Endothelial cell of umbilical vein (primary cell): ENCODE measurements around the gene CACNG4. TPM values are rescaled to one million over a fixed set of nuclear protein-coding genes. Genes with fewer than 3 reads are reported as not detected.

Source experiments
- BruUV-seq: library from RNA; stranded (reverse); fragments of 400-500 nt; replicated peaks from 2 replicates; lab custom pipeline; 2021; lab: Mats Ljungman, UMichigan
- CTCF ChIA-PET: fragments of 300-600, 350-600 bp; sonication (Branson Sonifier 250); formaldehyde crosslinking; loops from one replicate; lab custom pipeline; 2021; ENCODE audit warnings: antibody characterized with exemption, inconsistent platforms; lab: Charles Lee
- POLR2A ChIA-PET: fragments of 300-600, 350-600 bp; sonication (Branson Sonifier 250); formaldehyde crosslinking; loops from one replicate; lab custom pipeline; 2021; ENCODE audit warnings: antibody characterized with exemption, inconsistent platforms; lab: Charles Lee
- DNase-seq: peaks from one replicate; pipeline ENCODE4 v3.0.0-alpha.2; 2011; ENCODE audit warnings: low read depth, low spot score
- FAIRE-seq: peaks from 2 replicates; lab custom pipeline; 2011; peaks lifted over from hg19 to GRCh38; lab: Jason Lieb, UNC
- H2AFZ ChIP-seq: 2 replicates; pipeline ENCODE4 v1.6.0; 2012; ENCODE audit warnings: low read depth, low read length, control low read depth, inconsistent platforms
- H3K27ac ChIP-seq: 2 replicates; pipeline ENCODE4 v1.5.1; 2011; ENCODE audit warnings: low read depth, mild to moderate bottlenecking, control low read depth, low read length, moderate library complexity; ENCODE audit not compliant: insufficient read depth
- H3K27me3 ChIP-seq, 2 experiments: 2 replicates each; pipeline versions ENCODE4 v1.6.0 to v1.6.1; 2011; ENCODE audit warnings: low read length in 2 of 2, mixed read lengths in 1 of 2; ENCODE audit not compliant: control insufficient read depth in 2 of 2, insufficient read depth in 2 of 2
- H3K36me3 ChIP-seq, 2 experiments: 2 replicates in 1 of 2; 3 replicates in 1 of 2; pipeline ENCODE4 v1.5.1; 2011; ENCODE audit warnings: low read length in 2 of 2, mild to moderate bottlenecking in 1 of 2, moderate library complexity in 1 of 2; ENCODE audit not compliant: control insufficient read depth in 2 of 2, insufficient read depth in 2 of 2; ENCODE audit errors: extremely low read depth in 1 of 2
- H3K4me1 ChIP-seq: 3 replicates; pipeline ENCODE4 v1.5.1; 2011; ENCODE audit warnings: mild to moderate bottlenecking, low read length; ENCODE audit not compliant: control insufficient read depth, insufficient read depth; ENCODE audit errors: extremely low read depth
- H3K4me2 ChIP-seq: 2 replicates; pipeline ENCODE4 v1.6.1; 2011; ENCODE audit warnings: low read length, control low read depth, mixed read lengths; ENCODE audit not compliant: insufficient read depth
- H3K4me3 ChIP-seq, 3 experiments: fragments of 200-600 bp in 1 of 3; sonication (generic), shearing (Covaris generic) in 1 of 3; replicated peaks in 1 of 3; 2 replicates each; pipeline ENCODE4 v1.5.1; 2011 to 2016; ENCODE audit warnings: control low read depth in 3 of 3, low read length in 3 of 3, mild to moderate bottlenecking in 2 of 3, inconsistent platforms in 1 of 3, low read depth in 1 of 3, moderate library complexity in 1 of 3; ENCODE audit not compliant: insufficient read depth in 1 of 3
- H3K79me2 ChIP-seq: 2 replicates; pipeline ENCODE4 v1.6.0; 2012; ENCODE audit warnings: low read length, inconsistent platforms; ENCODE audit not compliant: control insufficient read depth, insufficient read depth
- H3K9ac ChIP-seq: replicated peaks from 2 replicates; pipeline ENCODE3; 2011; ENCODE audit warnings: low read length, control low read depth; ENCODE audit not compliant: insufficient read depth; ENCODE audit errors: extremely low read depth
- H3K9me1 ChIP-seq: replicated peaks from 3 replicates; pipeline ENCODE4 v1.6.0; 2011; ENCODE audit warnings: mild to moderate bottlenecking, low read length; ENCODE audit not compliant: control insufficient read depth, insufficient read depth; ENCODE audit errors: extremely low read depth
- H3K9me3 ChIP-seq: replicated peaks from 2 replicates; pipeline ENCODE4 v1.5.1; 2012; ENCODE audit warnings: low read length, inconsistent platforms; ENCODE audit not compliant: control insufficient read depth, insufficient read depth
- H4K20me1 ChIP-seq: replicated peaks from 2 replicates; pipeline ENCODE3; 2011; ENCODE audit warnings: mild to moderate bottlenecking, low read length; ENCODE audit not compliant: control insufficient read depth, insufficient read depth; ENCODE audit errors: extremely low read depth
- EZH2 ChIP-seq: IDR thresholded peaks from 2 replicates; pipeline ENCODE4 v1.6.1; 2012; ENCODE audit warnings: borderline replicate concordance, low read depth, mild to moderate bottlenecking, moderate library complexity, low read length, inconsistent platforms; ENCODE audit not compliant: severe bottlenecking
- FOS ChIP-seq: IDR thresholded peaks from 2 replicates; pipeline ENCODE4 v1.6.1; 2011; ENCODE audit warnings: mild to moderate bottlenecking, low read length, moderate library complexity, borderline replicate concordance; ENCODE audit not compliant: insufficient read depth
- GATA2 ChIP-seq: IDR thresholded peaks from 2 replicates; pipeline ENCODE4 v1.7.0; 2011; ENCODE audit warnings: low read depth, mild to moderate bottlenecking, moderate library complexity, mixed read lengths, low read length; ENCODE audit not compliant: insufficient read length, insufficient read depth
- JUN ChIP-seq: IDR thresholded peaks from 2 replicates; pipeline ENCODE4 v1.6.1; 2011; ENCODE audit warnings: borderline replicate concordance, low read depth; ENCODE audit not compliant: insufficient read length, insufficient read depth
- MYC ChIP-seq: IDR thresholded peaks from one replicate; pipeline ENCODE4 v1.6.1; 2011; ENCODE audit warnings: mild to moderate bottlenecking, low read depth, low read length
- POLR2A ChIP-seq: IDR thresholded peaks from 2 replicates; pipeline ENCODE4 v1.6.1; 2012; ENCODE audit warnings: low read depth, mild to moderate bottlenecking, control low read depth, low read length
- POLR2AphosphoS5 ChIP-seq: IDR thresholded peaks from 2 replicates; pipeline ENCODE4 v1.6.1; 2012; ENCODE audit warnings: low read depth, mild to moderate bottlenecking, control low read depth, low read length, moderate library complexity; ENCODE audit not compliant: insufficient read depth
- dilution Hi-C: fragments of 300-500 bp; cut with MboI; formaldehyde crosslinking; loops from one replicate; pipeline ENCODE4 v1.15.0; 2019; ENCODE audit warnings: low sequenced_read_pairs; ENCODE audit not compliant: extremely low pct_ligation_motif_present
- intact Hi-C: fragments of 100-400 bp; cut with micrococcal nuclease; formaldehyde crosslinking; loops from one replicate; pipeline ENCODE4 v1.10.0; 2022
- polyA plus RNA-seq, 4 experiments: library from polyadenylated mRNA; depleted of rRNA in 3 of 4; stranded (reverse) in 3 of 4; unstranded in 1 of 4; fragments of >200 nt; gene quantifications; 2 replicates each; pipeline versions ENCODE4 v1.2.1 to v1.2.3, GENCODE V29; 2011 to 2012; ENCODE audit warnings: missing spikeins in 1 of 4
- total RNA-seq: library from RNA; stranded (reverse); gene quantifications from 2 replicates; pipeline ENCODE4 v1.2.3, GENCODE V29; 2021
- TF ChIP-seq, protein P1 (sequence below): IDR thresholded peaks from 2 replicates; pipeline ENCODE4 v1.6.1; 2011; ENCODE audit not compliant: insufficient read depth, insufficient read length
- TF ChIP-seq, protein P2 (sequence below), 2 donors: IDR thresholded peaks; 1 replicate in 1 of 2; 2 replicates in 1 of 2; pipeline ENCODE4 v1.5.1; 2011; ENCODE audit warnings: low read length in 2 of 2, mild to moderate bottlenecking in 2 of 2, moderate library complexity in 2 of 2, control low read depth in 1 of 2, inconsistent platforms in 1 of 2, low read depth in 1 of 2; ENCODE audit not compliant: insufficient read depth in 1 of 2; ENCODE audit errors: extremely low read depth in 1 of 2

Gene CACNG4
- total and polyA plus RNA-seq, 2 donors (not counting 3 experiments of a cell fraction or from before 2014, with no cell fraction given), result not detected

DNA sequence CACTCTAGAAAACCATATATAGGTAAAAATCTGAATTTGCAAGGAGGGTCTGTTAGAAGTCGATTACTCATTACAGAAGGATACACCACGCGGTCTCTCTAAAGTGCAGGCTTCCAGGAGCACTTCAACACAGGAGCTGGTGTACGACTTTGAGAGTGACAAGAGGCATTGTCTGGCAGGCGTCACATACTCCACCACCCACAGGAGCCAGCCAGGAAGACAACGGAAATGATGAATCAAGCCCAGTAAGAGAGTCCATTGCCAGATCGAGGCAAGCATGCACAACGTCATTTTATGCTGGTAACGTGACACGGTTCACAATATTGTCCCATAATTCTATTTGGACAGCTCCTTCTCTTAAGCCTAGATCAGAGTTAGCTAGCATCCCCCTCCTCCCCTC lies 15.0 kb upstream of the CACNG4 start:
- FAIRE-seq (no peak), DNase-seq (no peak)
- Histone ChIP-seq H3K27me3 (peaks cover 18 to 19% of the 10 kb centered on the region in 2 experiments), H3K9me3 (no peaks in the 10 kb centered on the region), H2AFZ (no peak overlapping the region), H3K27ac (no peak overlapping the region), H4K20me1 (no peaks in the 10 kb centered on the region), H3K4me1 (peaks cover 4% of the 10 kb centered on the region), H3K9me1 (no peaks in the 10 kb centered on the region), H3K9ac (no peak overlapping the region), H3K79me2 (no peaks in the 10 kb centered on the region), H3K4me3 (no peak overlapping the region), H3K4me2 (no peak overlapping the region), H3K36me3 (no peaks in the 10 kb centered on the region)
- no TSS peak for BruUV-seq
- dilution Hi-C loops, result no loop called here
- CTCF ChIA-PET, result no interaction called here
- POLR2A ChIA-PET, result no interaction called here
- TF ChIP-seq, protein P1, sequence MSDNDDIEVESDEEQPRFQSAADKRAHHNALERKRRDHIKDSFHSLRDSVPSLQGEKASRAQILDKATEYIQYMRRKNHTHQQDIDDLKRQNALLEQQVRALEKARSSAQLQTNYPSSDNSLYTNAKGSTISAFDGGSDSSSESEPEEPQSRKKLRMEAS, result no peak
- no peak for TF ChIP-seq POLR2AphosphoS5
- no peak for TF ChIP-seq POLR2A
- TF ChIP-seq EZH2, result no peak
- no peak for TF ChIP-seq FOS
- TF ChIP-seq JUN, result no peak
- no peak for TF ChIP-seq GATA2
- TF ChIP-seq MYC, result no peak
- TF ChIP-seq, protein P2, sequence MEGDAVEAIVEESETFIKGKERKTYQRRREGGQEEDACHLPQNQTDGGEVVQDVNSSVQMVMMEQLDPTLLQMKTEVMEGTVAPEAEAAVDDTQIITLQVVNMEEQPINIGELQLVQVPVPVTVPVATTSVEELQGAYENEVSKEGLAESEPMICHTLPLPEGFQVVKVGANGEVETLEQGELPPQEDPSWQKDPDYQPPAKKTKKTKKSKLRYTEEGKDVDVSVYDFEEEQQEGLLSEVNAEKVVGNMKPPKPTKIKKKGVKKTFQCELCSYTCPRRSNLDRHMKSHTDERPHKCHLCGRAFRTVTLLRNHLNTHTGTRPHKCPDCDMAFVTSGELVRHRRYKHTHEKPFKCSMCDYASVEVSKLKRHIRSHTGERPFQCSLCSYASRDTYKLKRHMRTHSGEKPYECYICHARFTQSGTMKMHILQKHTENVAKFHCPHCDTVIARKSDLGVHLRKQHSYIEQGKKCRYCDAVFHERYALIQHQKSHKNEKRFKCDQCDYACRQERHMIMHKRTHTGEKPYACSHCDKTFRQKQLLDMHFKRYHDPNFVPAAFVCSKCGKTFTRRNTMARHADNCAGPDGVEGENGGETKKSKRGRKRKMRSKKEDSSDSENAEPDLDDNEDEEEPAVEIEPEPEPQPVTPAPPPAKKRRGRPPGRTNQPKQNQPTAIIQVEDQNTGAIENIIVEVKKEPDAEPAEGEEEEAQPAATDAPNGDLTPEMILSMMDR (IDR thresholded peaks at IDR 0.05; ENCODE audit: extremely low read depth in 1 of 2, insufficient read depth in 1 of 2, low read depth in 1 of 2, low read length in 2 of 2), result no peak
- intact Hi-C loops, result no loop called here
